Mucosa of descending colon (tissue), 3 donors: ENCODE measurements around the gene WDR38. TPM values are rescaled to one million over a fixed set of nuclear protein-coding genes. Genes with fewer than 3 reads are reported as not detected.
A peak's percentile ranks its signal among the peaks of the same experiment; 100 is the strongest.

Source experiments
- ATAC-seq: fragments of 200-7000 bp; cut with Tn5 transposase; one replicate; pipeline ENCODE4 v1.9.1; 2020; ENCODE audit warnings: mild to moderate bottlenecking, moderate library complexity
- DNase-seq, 3 donors: peaks; one replicate each; pipeline ENCODE4 v3.0.0-alpha.2; 2020
- H3K36me3 ChIP-seq: fragments of 200-600 bp; one replicate; pipeline ENCODE4 v1.8.0; 2021; ENCODE audit warnings: low read depth, mild to moderate bottlenecking
- H3K4me1 ChIP-seq: fragments of 200-600 bp; one replicate; pipeline ENCODE4 v1.8.0; 2021; ENCODE audit warnings: low read depth, mild to moderate bottlenecking
- H3K4me3 ChIP-seq: fragments of 200-600 bp; one replicate; pipeline ENCODE4 v1.8.0; 2021; ENCODE audit warnings: mild to moderate bottlenecking
- H3K9me3 ChIP-seq: fragments of 200-600 bp; one replicate; pipeline ENCODE4 v1.8.0; 2021; ENCODE audit warnings: mild to moderate bottlenecking
- CTCF ChIP-seq: fragments of 200-600 bp; IDR thresholded peaks from one replicate; pipeline ENCODE4 v1.8.0; 2022; ENCODE audit warnings: antibody characterized with exemption, mild to moderate bottlenecking
- intact Hi-C, 2 donors: fragments of 100-400 bp; cut with DNase I in 1 of 2; cut with micrococcal nuclease in 1 of 2; formaldehyde crosslinking; loops; one replicate each; pipeline versions ENCODE4 v1.11.0 to v1.11.1; 2022; cut with DNase I, micrococcal nuclease
- total RNA-seq, 3 donors: library from RNA; stranded (reverse); fragmentation: NEBNext Ultra II Directional in 2 of 3; extraction: Animal tissue kit (Norgen Biotek cat#: 25700) in 2 of 3; gene quantifications; one replicate each; pipeline versions ENCODE4 v1.2.1 to v1.2.4, GENCODE V29; 2021 to 2023
- donor health status: DM: no; HTN: no; CAD: no; lungs with moderate emphysema.
- donor health status: DM: no; HTN: no; CAD: no.
- donor health status: DM: no; HTN: yes; CAD: no.

Gene WDR38
- total RNA-seq, 3 donors from 2014 or later, result not detected

- H3K9me3 ChIP-seq, result no peaks in the 10 kb centered on the region
- ATAC-seq (no peak), DNase-seq (no peak)
- no peak for TF ChIP-seq CTCF
- peaks cover 18% of the 10 kb centered on the region for H3K36me3 ChIP-seq
- peaks cover 14% of the 10 kb centered on the region for H3K4me1 ChIP-seq
- H3K4me3 ChIP-seq, result no peak overlapping the region
- intact Hi-C loops, result no loop called here
These were observed 1.6 kb downstream of the WDR38 start for GRCh38 chr9:124854822-124855221.

DNA sequence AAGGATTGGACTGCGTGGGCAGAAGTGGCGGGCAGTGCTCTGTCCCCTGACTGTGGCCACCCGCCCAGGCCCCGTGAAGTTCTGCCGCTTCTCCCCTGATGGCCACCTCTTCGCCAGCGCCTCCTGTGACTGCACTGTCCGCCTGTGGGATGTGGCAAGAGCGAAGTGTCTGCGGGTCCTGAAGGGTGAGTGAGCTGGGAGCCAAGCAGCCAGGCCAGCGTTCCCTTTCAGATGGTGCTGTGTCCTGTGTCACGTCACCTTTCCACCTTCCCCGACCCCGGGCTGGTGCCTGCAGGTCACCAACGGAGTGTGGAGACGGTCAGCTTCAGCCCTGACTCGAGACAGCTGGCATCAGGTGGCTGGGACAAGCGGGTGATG lies 2.3 kb downstream of the WDR38 start:
- peaks cover 18% of the 10 kb centered on the region for H3K36me3 ChIP-seq
- ATAC-seq, result no peak

DNA sequence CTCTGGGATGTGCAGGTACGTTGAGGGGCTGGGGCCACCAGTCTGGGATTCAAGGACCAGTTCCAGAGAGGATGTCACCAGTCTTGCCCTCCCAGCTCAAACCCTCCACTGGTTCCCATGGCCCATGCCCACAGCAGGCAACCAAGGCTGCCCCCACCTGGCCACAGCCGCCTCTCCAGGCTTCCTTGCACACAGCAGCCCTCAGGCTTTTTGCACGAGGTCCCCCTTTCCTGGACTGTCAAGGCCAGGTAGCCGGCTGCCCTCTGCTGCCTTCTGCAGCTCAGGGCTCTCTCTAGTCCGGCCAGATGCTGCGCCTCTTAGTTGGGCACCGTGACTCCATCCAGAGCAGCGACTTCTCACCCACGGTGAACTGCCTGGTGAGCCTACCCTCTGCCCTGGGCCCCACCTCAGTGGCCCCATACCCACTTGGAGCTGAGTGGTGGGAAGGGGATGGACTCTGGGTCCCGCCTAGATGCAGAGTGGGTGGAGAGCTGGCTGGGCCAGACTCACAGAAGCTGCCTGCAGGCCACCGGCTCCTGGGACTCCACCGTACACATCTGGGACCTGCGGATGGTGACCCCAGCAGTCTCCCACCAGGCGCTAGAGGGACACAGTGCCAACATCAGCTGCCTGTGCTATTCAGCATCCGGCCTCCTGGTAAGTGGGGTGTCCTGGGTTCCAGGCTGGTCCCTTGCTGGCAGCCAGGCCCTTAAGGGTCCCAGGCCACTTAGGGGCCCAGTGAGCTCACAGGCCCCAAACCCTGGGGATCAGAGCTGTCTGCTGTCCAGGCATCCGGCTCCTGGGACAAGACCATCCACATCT lies 2.9 kb downstream of the WDR38 start:
- DNase-seq (no peak), ATAC-seq (peak; percentile 8)
- intact Hi-C loops, result no loop called here
- Histone ChIP-seq H3K4me1 (peaks cover 24% of the 10 kb centered on the region), H3K36me3 (peaks cover 18% of the 10 kb centered on the region), H3K9me3 (no peaks in the 10 kb centered on the region), H3K4me3 (no peak overlapping the region)
- no peak for TF ChIP-seq CTCF

More for the DNA sequence above, 2.3 kb downstream of the WDR38 start:
- no peak for DNase-seq
- intact Hi-C loops, result no loop called here
- TF ChIP-seq CTCF, result no peak
- Histone ChIP-seq H3K4me3 (no peak overlapping the region), H3K4me1 (peaks cover 19% of the 10 kb centered on the region), H3K9me3 (no peaks in the 10 kb centered on the region)

DNA sequence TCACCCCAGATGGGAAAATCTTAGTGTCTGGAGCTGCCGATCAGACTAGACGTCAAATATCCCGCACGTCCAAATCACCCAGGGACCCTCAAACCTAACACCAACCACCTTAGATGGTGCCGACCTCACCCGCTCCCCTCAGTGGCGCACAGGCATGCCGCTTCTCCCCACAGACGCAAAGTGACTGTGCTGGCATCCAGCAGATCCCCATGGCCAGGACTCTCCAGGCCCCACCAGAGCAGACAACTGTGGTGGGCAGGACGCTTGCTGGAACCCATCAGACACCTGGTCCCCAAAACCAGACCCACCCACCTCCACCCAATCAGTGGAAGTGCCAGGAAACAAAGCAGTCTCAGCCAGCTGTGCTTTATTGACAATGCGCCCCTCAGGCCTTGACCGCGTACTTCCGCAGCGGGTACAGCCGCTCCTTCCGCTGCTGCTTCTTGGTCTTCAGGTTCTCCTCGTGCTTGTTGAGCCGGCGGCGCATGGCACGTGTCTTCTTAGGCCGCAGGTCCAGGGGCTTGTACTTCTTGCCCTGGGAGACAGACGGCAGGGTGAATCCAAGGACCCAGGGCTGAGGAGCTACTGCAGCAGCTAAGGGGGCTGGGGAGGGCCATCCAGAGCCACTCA lies 4.4 kb downstream of the WDR38 start:
- no peak for TF ChIP-seq CTCF
- Histone ChIP-seq H3K4me3 (no peak overlapping the region), H3K36me3 (peaks cover 21% of the 10 kb centered on the region), H3K9me3 (no peaks in the 10 kb centered on the region), H3K4me1 (peaks cover 21% of the 10 kb centered on the region)
- DNase-seq (no peak), ATAC-seq (no peak)
- intact Hi-C loops, result no loop called here

DNA sequence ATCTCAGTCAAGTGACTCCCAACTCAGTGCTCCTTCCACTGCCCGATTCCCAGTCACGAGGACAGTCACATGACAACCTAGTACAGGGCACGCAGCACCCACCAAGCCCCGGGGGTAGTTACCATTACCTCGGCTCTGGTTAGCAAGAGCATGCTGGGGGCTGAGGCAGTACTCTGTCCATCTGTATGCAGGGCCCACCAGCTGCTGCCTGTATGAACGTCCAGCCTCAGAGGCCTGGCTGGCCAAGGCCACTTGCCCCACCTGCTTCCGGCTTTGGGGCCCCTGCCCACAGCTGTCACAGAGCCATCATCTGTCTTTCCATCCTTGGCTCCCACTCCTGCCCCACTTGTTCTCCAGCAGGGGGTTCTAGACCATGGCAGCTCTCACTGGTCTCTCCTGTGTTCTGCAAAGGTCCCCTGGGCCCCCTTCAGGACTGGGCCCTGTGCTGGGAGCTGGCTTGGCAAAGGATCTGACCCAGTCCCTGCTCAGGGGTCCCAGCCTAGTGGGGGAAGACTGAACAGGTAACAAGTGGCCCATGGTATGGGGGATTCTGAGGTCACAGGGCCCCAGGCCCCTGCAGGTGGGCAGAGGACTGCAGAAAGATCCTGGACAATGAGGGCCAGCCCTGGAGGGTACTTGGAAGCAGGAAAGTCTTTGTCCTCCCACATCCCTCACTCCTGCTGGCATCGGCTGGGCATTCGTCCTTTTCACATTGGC lies 5.2 kb downstream of the WDR38 start:
- intact Hi-C loops, result no loop called here
- ATAC-seq, result no peak
- DNase-seq, result no peak
- TF ChIP-seq CTCF, result no peak
- Histone ChIP-seq H3K4me1 (peaks cover 17% of the 10 kb centered on the region), H3K9me3 (no peaks in the 10 kb centered on the region), H3K4me3 (no peak overlapping the region), H3K36me3 (peaks cover 21% of the 10 kb centered on the region)
